ENCODE measurements around the gene DCAF4L1.

DCAF4L1 gene

DNA sequence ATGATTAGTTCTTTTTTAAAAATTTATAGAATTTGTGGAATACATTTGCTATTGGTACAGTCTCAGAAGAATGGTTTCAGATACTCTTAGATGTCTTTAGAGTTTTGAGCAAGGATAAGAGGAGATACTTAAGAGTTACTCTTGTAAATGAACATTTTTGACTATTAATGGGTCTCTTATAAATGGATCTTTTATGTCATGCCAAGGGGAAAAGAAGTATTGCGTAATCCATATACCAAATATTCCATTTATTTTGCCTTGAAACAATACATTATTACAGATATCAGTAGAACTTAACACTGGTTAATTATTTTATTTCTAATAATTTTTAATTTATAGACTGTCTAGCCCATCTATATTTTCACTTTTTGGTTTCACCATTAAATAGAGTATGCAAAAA is 17.2 kb upstream of the DCAF4L1 start:
- H3K4me3 ChIP-seq (ENCODE audit: low read depth, low read length), result no peak overlapping the region
- TF ChIP-seq, protein P1, sequence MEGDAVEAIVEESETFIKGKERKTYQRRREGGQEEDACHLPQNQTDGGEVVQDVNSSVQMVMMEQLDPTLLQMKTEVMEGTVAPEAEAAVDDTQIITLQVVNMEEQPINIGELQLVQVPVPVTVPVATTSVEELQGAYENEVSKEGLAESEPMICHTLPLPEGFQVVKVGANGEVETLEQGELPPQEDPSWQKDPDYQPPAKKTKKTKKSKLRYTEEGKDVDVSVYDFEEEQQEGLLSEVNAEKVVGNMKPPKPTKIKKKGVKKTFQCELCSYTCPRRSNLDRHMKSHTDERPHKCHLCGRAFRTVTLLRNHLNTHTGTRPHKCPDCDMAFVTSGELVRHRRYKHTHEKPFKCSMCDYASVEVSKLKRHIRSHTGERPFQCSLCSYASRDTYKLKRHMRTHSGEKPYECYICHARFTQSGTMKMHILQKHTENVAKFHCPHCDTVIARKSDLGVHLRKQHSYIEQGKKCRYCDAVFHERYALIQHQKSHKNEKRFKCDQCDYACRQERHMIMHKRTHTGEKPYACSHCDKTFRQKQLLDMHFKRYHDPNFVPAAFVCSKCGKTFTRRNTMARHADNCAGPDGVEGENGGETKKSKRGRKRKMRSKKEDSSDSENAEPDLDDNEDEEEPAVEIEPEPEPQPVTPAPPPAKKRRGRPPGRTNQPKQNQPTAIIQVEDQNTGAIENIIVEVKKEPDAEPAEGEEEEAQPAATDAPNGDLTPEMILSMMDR (IDR thresholded peaks at IDR 0.05; ENCODE audit: borderline replicate concordance, insufficient read depth, low read depth, low read length), result no peak

DNA sequence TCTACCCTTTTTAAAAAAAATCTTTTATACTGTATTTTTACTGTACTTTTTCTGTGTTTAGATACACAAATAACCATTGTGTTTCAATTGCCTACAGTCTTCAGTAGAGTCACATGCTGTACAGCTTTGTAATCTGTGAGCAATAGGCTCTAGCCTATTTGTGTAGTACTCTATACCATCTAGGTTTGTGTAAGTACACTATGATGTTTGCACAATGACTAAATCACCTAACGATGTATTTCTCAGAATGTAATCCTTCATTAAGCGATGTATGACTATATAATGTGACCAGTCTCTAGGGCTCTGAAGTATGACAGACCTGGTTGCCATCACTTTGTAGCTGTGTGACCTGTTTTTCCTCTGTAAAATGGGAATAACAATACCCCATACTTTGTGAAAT is 14.2 kb upstream of the DCAF4L1 start:
- TF ChIP-seq, protein P1 (IDR thresholded peaks at IDR 0.05; ENCODE audit: borderline replicate concordance, insufficient read depth, low read depth, low read length), result no peak
- H3K4me3 ChIP-seq (ENCODE audit: low read depth, low read length), result no peak overlapping the region

DNA sequence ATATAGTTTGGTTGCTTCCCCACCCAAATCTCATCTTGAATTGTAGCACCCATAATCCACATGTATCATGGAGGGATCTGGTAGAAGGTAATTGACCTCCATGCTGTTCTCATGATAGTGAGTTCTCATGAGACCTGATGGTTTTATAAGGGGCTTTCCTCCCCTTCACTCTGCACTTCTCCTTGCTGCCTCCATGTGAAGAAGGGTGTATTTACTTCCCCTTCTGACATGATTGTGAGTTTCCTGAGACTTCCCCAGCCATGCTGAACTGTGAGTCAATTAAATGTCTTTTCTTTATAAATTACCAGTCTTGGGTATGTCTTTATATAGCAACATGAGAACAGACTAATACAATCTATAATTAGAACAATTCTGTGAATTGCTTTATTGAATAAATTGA is 11.9 kb upstream of the DCAF4L1 start:
- TF ChIP-seq, protein P1 (IDR thresholded peaks at IDR 0.05; ENCODE audit: borderline replicate concordance, insufficient read depth, low read depth, low read length), result no peak

DNA sequence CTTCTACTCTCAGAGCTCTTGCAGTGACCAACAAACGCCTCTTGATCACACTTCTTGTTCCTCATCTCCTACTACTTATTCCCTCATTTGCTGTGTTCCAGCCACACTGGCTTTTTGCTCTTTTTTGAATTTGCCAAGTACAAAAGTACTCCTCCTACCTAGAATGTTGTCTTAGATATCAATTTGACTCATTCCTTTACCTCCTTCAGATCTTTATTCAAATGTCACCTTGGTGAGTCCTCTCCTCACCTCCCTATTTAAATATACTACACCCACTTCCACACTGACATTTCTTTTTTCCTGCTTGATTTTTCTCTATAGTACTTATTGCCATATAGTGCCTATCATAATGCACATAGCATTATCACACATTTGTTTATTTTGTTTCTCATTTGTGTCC is 6.2 kb upstream of the DCAF4L1 start:
- TF ChIP-seq, protein P1 (IDR thresholded peaks at IDR 0.05; ENCODE audit: borderline replicate concordance, insufficient read depth, low read depth, low read length), result no peak
- no peak overlapping the region for H3K4me3 ChIP-seq (ENCODE audit: low read depth, low read length)

More for the DNA sequence above, 11.9 kb upstream of the DCAF4L1 start:
- H3K4me3 ChIP-seq (ENCODE audit: low read depth, low read length), result no peak overlapping the region

DNA sequence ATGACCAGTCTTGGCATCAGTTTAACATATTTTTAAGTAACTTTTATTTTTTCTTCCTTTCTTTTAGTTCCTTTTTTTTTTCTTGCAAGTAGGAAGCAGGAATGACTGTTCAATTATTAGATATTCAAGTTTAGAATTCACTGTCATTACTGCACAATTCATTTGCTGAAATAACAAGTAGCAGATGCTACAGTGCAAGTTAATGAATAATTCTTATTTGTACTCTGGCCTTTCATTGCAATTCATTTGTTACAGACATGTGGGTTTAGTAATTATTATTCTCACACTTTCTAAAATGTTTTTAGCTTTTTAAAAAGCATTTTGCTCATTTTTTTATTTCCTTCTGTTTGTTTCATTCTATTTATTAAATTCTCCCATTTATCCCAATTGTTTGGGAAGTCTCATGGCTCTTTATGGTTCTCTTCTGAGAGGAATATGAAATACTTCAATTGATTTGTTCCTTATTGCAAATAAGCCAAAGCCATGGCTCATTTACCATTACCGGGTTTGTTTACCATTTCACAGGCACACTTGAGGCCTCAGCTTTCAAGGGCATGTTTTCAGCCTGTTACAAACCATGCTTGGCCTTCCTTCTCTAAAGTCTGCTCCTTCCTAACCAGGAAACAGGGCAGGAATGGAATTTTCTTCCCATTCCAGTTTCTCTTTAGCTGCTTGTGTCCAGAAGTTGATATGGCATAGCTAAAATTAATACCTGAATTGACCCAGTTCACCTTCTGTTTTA is 4.6 kb upstream of the DCAF4L1 start:
- TF ChIP-seq, protein P1 (IDR thresholded peaks at IDR 0.05; ENCODE audit: borderline replicate concordance, insufficient read depth, low read depth, low read length), result no peak
- H3K4me3 ChIP-seq (ENCODE audit: low read depth, low read length), result no peak overlapping the region

DNA sequence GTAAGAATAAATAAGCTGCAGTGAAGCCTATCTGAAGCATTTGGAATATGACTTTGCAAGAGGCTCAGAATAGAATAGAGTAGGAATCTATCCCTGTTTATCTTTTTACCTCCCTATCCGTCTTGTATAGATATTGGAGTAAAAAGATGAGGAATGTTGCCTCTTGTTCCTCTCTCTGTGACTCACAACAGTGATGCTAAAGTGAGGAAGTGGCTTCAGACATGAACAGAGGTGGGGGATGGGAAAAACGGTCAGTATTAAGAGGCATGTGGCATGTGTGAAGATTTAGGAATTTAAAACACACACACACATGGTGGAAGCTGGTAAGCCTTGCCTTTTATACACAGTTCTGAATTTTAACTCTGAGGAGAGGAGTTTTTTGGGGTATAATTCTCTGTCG is 3.8 kb upstream of the DCAF4L1 start:
- TF ChIP-seq, protein P1 (IDR thresholded peaks at IDR 0.05; ENCODE audit: borderline replicate concordance, insufficient read depth, low read depth, low read length), result no peak

DNA sequence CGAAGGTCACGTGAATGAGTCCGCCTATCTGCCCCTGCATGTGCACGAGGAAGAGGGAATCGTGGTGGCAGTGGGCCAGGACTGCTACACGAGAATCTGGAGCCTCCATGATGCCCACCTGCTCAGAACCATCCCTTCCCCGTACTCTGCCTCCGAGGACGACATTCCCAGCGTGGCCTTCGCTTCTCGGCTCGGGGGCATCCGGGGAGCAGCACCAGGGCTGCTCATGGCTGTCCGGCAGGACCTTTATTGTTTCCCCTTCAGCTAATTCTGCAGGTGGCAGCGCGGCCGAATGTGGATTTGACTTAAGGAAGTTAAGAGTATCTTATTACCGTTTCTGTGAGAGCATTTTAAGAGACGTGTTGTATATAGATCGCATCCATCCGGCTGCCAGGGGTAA is 1.2 kb downstream of the DCAF4L1 start:
- no peak overlapping the region for H3K4me3 ChIP-seq (ENCODE audit: low read depth, low read length)
- TF ChIP-seq, protein P1 (IDR thresholded peaks at IDR 0.05; ENCODE audit: borderline replicate concordance, insufficient read depth, low read depth, low read length), result no peak

More for the DNA sequence above, 3.8 kb upstream of the DCAF4L1 start:
- H3K4me3 ChIP-seq (ENCODE audit: low read depth, low read length), result no peak overlapping the region

Data from GM12875 (cell line).